ENCODE results near the gene PRKAR1B. TPM values are rescaled to one million over a fixed set of nuclear protein-coding genes. Genes with fewer than 3 reads are reported as not detected.

The PRKAR1B gene
- total RNA-seq, 1 experiment from 2014 or later: 27.2 TPM

DNA sequence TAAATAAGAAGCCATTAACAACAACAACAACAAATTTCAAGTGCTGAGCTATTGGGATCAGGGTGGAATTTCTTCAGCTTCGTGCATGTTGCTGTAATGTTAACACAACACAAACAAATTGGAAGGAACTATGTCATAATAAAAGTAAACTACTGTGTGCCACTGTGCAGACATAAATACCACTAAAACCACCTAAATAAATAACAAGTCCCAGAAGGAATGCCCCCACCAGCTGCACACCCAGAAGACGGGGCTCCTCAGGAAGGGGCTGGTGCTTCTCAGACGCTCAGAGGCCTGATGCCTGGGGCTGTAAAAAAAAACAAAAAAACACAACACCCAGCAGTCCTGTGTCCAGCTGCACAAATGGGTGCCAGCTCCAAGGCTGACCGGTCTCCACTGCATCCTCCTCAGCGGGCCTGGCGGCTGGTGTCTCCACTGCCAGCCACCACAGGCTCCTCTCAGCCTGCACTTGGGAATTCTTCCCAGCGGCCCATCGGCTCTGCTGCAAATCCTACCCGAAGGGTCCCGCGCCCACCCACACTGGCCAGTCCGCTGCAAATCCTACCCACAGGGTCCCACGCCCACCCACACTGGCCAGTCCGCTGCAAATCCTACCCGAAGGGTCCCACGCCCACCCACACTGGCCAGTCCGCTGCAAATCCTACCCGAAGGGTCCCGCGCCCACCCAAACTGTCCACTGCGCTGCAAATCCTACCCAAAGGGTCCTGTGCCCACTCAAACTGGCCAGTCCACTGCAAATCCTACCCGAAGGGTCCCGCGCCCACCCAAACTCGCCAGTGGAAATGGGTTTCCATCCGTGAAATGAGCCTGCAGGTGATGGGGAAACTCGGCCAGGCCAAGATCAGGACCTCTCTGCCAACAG lies 36.4 kb downstream of the PRKAR1B start:
- no peaks in the 10 kb centered on the region for H3K36me3 ChIP-seq (ENCODE audit: insufficient read depth, low read length, poor library complexity, severe bottlenecking)
- H3K27ac ChIP-seq (ENCODE audit: low read depth, low read length, poor library complexity, severe bottlenecking): no peak overlapping the region
- intact Hi-C loops (cut with micrococcal nuclease; ENCODE audit: unreplicated experiment): no loop called here
- TF ChIP-seq, protein P1, sequence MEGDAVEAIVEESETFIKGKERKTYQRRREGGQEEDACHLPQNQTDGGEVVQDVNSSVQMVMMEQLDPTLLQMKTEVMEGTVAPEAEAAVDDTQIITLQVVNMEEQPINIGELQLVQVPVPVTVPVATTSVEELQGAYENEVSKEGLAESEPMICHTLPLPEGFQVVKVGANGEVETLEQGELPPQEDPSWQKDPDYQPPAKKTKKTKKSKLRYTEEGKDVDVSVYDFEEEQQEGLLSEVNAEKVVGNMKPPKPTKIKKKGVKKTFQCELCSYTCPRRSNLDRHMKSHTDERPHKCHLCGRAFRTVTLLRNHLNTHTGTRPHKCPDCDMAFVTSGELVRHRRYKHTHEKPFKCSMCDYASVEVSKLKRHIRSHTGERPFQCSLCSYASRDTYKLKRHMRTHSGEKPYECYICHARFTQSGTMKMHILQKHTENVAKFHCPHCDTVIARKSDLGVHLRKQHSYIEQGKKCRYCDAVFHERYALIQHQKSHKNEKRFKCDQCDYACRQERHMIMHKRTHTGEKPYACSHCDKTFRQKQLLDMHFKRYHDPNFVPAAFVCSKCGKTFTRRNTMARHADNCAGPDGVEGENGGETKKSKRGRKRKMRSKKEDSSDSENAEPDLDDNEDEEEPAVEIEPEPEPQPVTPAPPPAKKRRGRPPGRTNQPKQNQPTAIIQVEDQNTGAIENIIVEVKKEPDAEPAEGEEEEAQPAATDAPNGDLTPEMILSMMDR (conservative IDR thresholded peaks at IDR 0.05; ENCODE audit: low read depth, low read length): no peak
- TF ChIP-seq EZH2 (IDR thresholded peaks at IDR 0.05; ENCODE audit: borderline replicate concordance, low read depth, low read length, poor library complexity, severe bottlenecking): no peak
- BruUV-seq (replicated peaks): no TSS peak
- peaks cover 18% of the 10 kb centered on the region for H3K9me3 ChIP-seq (ENCODE audit: low read depth, low read length, poor library complexity, severe bottlenecking)
- H3K27me3 ChIP-seq (replicated peaks; ENCODE audit: insufficient read depth, low read depth, low read length, poor library complexity): no peaks in the 10 kb centered on the region
- H3K4me3 ChIP-seq (ENCODE audit: low read depth, low read length, poor library complexity, severe bottlenecking): no peak overlapping the region
- no peaks in the 10 kb centered on the region for H3K4me1 ChIP-seq (ENCODE audit: insufficient read depth, low read length, poor library complexity, severe bottlenecking)
- no peak for DNase-seq (ENCODE audit: low spot score)
- ChIA-PET POLR2A (ENCODE audit: low non-redundant PET) (no interaction called here), CTCF (interaction anchor here (0.6 kb wide), 1 partner anchor 211 kb away, joined by 3 read pairs; no protein-coding TSS in a partner anchor)

DNA sequence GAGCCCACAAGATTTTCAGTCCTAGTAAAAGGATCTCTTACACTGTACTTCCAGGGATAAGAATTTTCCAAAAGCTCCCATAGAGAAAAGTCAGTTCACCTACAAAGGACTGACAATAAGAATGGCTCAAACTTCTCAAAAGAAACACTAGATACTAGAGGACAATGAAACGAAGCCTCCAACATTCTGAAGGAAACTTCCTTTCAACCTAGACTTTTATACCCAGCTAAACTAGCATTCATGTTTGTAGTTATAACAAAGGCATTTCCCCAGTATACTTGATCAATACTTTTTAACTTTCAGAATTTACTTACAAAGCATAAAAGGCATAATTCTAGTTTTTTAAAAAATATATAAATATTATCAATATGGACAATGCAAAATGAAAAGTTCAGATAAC lies 41.5 kb downstream of the PRKAR1B start:
- no peak for DNase-seq (ENCODE audit: low spot score)
- ChIA-PET CTCF (no interaction called here), POLR2A (ENCODE audit: low non-redundant PET) (no interaction called here)
- BruUV-seq (replicated peaks): no TSS peak
- Histone ChIP-seq H3K27ac (ENCODE audit: low read depth, low read length, poor library complexity, severe bottlenecking) (no peak overlapping the region), H3K36me3 (ENCODE audit: insufficient read depth, low read length, poor library complexity, severe bottlenecking) (no peaks in the 10 kb centered on the region), H3K27me3 (replicated peaks; ENCODE audit: insufficient read depth, low read depth, low read length, poor library complexity) (no peaks in the 10 kb centered on the region), H3K4me1 (ENCODE audit: insufficient read depth, low read length, poor library complexity, severe bottlenecking) (no peaks in the 10 kb centered on the region), H3K4me3 (ENCODE audit: low read depth, low read length, poor library complexity, severe bottlenecking) (no peak overlapping the region), H3K9me3 (ENCODE audit: low read depth, low read length, poor library complexity, severe bottlenecking) (peaks cover 30% of the 10 kb centered on the region)
- TF ChIP-seq EZH2 (IDR thresholded peaks at IDR 0.05; ENCODE audit: borderline replicate concordance, low read depth, low read length, poor library complexity, severe bottlenecking): no peak
- TF ChIP-seq, protein P1 (conservative IDR thresholded peaks at IDR 0.05; ENCODE audit: low read depth, low read length): no peak
- intact Hi-C loops (cut with micrococcal nuclease; ENCODE audit: unreplicated experiment): no loop called here

DNA sequence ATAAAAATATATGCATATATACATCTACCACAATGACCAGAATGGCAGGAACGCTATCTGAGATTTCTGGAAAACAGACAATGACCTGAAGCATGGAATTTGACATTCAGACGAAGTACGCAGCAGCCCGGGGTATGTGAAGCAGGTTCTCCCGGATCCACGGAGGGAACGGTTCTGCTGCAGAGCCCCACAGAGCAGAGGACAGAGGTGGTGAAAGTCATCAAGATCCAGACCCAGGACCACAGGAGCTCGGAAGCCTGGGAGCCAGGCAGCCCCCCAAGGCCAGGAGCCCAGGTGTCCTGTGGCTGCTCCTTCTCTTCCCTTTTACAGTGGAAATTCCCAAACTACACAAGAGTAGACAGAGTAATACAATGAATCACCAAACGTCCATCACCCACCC lies 42.7 kb downstream of the PRKAR1B start:
- ChIA-PET CTCF (no interaction called here), POLR2A (ENCODE audit: low non-redundant PET) (no interaction called here)
- Histone ChIP-seq H3K4me1 (ENCODE audit: insufficient read depth, low read length, poor library complexity, severe bottlenecking) (no peaks in the 10 kb centered on the region), H3K9me3 (ENCODE audit: low read depth, low read length, poor library complexity, severe bottlenecking) (peaks cover 30% of the 10 kb centered on the region), H3K4me3 (ENCODE audit: low read depth, low read length, poor library complexity, severe bottlenecking) (no peak overlapping the region), H3K36me3 (ENCODE audit: insufficient read depth, low read length, poor library complexity, severe bottlenecking) (no peaks in the 10 kb centered on the region), H3K27ac (ENCODE audit: low read depth, low read length, poor library complexity, severe bottlenecking) (no peak overlapping the region), H3K27me3 (replicated peaks; ENCODE audit: insufficient read depth, low read depth, low read length, poor library complexity) (no peaks in the 10 kb centered on the region)
- DNase-seq (ENCODE audit: low spot score): no peak
- intact Hi-C loops (cut with micrococcal nuclease; ENCODE audit: unreplicated experiment): no loop called here
- no TSS peak for BruUV-seq (replicated peaks)
- no peak for TF ChIP-seq EZH2 (IDR thresholded peaks at IDR 0.05; ENCODE audit: borderline replicate concordance, low read depth, low read length, poor library complexity, severe bottlenecking)
- TF ChIP-seq, protein P1 (conservative IDR thresholded peaks at IDR 0.05; ENCODE audit: low read depth, low read length): no peak

All from A673 (cell line).